ENCODE results near the gene OTULIN. TPM values are rescaled to one million over a fixed set of nuclear protein-coding genes. Genes with fewer than 3 reads are reported as not detected.

Gene OTULIN
- total RNA-seq, 1 donor from 2014 or later, result 22.4 TPM

DNA sequence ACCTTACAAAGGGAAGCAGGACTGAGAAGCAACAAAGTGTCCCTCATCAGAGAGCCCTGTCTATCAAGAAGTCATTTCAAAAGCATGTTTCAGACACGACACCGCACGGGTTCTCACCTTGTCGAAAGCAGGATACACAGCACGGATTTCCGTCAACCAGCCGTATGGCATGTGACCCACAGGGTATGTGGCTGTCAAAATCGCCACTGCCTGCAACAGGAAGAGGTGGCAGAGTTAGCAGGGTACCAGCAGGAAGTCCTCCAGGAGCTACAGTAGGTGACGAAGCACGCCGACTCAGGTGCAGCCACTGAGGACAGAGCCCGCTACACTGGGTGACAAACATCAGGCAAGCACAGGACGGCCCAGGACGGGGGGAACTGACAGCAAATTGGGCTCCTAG lies 81.2 kb downstream of the OTULIN start:
- ATAC-seq (no peak), DNase-seq (ENCODE audit: missing footprints) (peak; percentile 55)
- intact Hi-C loops (cut with DNase I), result no loop called here

DNA sequence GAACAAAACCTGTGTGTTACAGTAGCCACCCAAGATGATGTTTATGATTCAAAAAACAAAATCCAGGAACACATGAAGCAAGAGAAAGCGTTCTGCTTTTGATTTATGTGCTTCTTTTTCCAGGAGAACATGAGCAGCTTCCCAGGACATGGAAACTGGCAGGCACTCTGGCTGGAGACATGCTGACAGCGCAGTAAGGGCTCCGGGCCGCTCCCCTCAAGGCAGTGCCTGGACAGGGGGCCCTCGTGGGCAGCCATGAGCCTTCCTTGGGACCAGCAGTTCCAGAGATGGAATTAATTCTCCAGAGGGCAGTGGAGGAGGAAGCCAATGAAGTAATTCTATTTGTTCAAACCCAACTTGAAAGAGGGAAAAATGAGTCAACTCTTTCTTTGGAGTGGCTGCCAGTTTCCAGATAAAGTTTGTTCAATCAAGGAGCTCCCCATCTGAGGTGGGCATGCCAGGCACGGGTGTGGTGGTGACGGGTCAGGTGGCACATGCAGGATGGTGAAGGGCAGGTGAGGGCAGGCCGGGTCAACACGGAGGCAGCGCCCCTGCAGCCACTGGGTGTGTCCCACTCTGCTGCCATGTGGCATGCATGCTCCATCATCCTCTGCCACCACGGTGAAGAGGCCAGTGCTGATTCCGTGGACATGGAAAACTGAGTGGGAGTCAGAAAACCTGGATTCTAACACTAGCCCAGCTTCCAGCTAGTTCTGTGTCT lies 83.8 kb downstream of the OTULIN start:
- intact Hi-C loops (cut with DNase I), result no loop called here
- ATAC-seq (no peak), DNase-seq (ENCODE audit: missing footprints) (peak; percentile 46)

Other genes with a start within 250 kb of the OTULIN start
- 6.0 TPM for gene OTULINL, start 82.9 kb upstream of the OTULIN start, total RNA-seq
- 156 TPM for gene ANKH, start 207.1 kb downstream of the OTULIN start, total RNA-seq